ENCODE results near the gene TBC1D8. TPM values are rescaled to one million over a fixed set of nuclear protein-coding genes. Genes with fewer than 3 reads are reported as not detected.
A peak's percentile ranks its signal among the peaks of the same experiment; 100 is the strongest.

TBC1D8 gene
- total and polyA plus RNA-seq, 9 of the 15 experiments (the other 6 are each of a cell fraction or from before 2014, with no cell fraction given) = 0.36 to 1.3 (median 0.82) TPM

GRCh38 chr2:100984892-100985307 lies 166.3 kb downstream of the TBC1D8 start (continued):
- TF ChIP-seq ETS1 (conservative IDR thresholded peaks at IDR 0.05; ENCODE audit: control insufficient read depth, low read depth, low read length) = no peak
- no peak for TF ChIP-seq MITF (IDR thresholded peaks at IDR 0.05)
- TF ChIP-seq GABPB2 (CRISPR knock-in tag; conservative IDR thresholded peaks at IDR 0.05) = no peak
- TF ChIP-seq SOX6 (IDR thresholded peaks at IDR 0.05) = no peak
- TF ChIP-seq SPI1 (IDR thresholded peaks at IDR 0.05; ENCODE audit: borderline replicate concordance, low read depth, low read length) = no peak
- no peak for TF ChIP-seq ZNF324 (CRISPR knock-in tag; IDR thresholded peaks at IDR 0.05)
- peak; percentile 28; the same call in 1 of the 2 replicates for TF ChIP-seq ATF7 (IDR thresholded peaks at IDR 0.05)
- TF ChIP-seq ZNF175 (CRISPR knock-in tag; IDR thresholded peaks at IDR 0.05; ENCODE audit: low read depth) = no peak
- no peak for TF ChIP-seq ZNF354B (CRISPR knock-in tag; IDR thresholded peaks at IDR 0.05)
- TF ChIP-seq, protein P1, sequence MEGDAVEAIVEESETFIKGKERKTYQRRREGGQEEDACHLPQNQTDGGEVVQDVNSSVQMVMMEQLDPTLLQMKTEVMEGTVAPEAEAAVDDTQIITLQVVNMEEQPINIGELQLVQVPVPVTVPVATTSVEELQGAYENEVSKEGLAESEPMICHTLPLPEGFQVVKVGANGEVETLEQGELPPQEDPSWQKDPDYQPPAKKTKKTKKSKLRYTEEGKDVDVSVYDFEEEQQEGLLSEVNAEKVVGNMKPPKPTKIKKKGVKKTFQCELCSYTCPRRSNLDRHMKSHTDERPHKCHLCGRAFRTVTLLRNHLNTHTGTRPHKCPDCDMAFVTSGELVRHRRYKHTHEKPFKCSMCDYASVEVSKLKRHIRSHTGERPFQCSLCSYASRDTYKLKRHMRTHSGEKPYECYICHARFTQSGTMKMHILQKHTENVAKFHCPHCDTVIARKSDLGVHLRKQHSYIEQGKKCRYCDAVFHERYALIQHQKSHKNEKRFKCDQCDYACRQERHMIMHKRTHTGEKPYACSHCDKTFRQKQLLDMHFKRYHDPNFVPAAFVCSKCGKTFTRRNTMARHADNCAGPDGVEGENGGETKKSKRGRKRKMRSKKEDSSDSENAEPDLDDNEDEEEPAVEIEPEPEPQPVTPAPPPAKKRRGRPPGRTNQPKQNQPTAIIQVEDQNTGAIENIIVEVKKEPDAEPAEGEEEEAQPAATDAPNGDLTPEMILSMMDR (IDR thresholded peaks at IDR 0.05 in 2 of 3, conservative IDR thresholded peaks at IDR 0.05 in 1 of 3; ENCODE audit: insufficient read depth in 2 of 3, low read depth in 1 of 3, low read length in 3 of 3) = peak; percentile 83 to 88 (median 86)
- TF ChIP-seq, protein P2, sequence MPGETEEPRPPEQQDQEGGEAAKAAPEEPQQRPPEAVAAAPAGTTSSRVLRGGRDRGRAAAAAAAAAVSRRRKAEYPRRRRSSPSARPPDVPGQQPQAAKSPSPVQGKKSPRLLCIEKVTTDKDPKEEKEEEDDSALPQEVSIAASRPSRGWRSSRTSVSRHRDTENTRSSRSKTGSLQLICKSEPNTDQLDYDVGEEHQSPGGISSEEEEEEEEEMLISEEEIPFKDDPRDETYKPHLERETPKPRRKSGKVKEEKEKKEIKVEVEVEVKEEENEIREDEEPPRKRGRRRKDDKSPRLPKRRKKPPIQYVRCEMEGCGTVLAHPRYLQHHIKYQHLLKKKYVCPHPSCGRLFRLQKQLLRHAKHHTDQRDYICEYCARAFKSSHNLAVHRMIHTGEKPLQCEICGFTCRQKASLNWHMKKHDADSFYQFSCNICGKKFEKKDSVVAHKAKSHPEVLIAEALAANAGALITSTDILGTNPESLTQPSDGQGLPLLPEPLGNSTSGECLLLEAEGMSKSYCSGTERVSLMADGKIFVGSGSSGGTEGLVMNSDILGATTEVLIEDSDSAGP (CRISPR knock-in tag; IDR thresholded peaks at IDR 0.05) = no peak
- TF ChIP-seq, protein P3, sequence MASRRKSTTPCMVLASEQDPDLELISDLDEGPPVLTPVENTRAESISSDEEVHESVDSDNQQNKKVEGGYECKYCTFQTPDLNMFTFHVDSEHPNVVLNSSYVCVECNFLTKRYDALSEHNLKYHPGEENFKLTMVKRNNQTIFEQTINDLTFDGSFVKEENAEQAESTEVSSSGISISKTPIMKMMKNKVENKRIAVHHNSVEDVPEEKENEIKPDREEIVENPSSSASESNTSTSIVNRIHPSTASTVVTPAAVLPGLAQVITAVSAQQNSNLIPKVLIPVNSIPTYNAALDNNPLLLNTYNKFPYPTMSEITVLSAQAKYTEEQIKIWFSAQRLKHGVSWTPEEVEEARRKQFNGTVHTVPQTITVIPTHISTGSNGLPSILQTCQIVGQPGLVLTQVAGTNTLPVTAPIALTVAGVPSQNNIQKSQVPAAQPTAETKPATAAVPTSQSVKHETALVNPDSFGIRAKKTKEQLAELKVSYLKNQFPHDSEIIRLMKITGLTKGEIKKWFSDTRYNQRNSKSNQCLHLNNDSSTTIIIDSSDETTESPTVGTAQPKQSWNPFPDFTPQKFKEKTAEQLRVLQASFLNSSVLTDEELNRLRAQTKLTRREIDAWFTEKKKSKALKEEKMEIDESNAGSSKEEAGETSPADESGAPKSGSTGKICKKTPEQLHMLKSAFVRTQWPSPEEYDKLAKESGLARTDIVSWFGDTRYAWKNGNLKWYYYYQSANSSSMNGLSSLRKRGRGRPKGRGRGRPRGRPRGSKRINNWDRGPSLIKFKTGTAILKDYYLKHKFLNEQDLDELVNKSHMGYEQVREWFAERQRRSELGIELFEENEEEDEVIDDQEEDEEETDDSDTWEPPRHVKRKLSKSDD (conservative IDR thresholded peaks at IDR 0.05; ENCODE audit: low read length) = no peak
- TF ChIP-seq, protein P4, sequence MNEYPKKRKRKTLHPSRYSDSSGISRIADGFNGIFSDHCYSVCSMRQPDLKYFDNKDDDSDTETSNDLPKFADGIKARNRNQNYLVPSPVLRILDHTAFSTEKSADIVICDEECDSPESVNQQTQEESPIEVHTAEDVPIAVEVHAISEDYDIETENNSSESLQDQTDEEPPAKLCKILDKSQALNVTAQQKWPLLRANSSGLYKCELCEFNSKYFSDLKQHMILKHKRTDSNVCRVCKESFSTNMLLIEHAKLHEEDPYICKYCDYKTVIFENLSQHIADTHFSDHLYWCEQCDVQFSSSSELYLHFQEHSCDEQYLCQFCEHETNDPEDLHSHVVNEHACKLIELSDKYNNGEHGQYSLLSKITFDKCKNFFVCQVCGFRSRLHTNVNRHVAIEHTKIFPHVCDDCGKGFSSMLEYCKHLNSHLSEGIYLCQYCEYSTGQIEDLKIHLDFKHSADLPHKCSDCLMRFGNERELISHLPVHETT (CRISPR knock-in tag; conservative IDR thresholded peaks at IDR 0.05 in 1 of 2, IDR thresholded peaks at IDR 0.05 in 1 of 2) = no peak
- TF ChIP-seq ETV1 (tag; conservative IDR thresholded peaks at IDR 0.05; ENCODE audit: low read depth) = no peak
- TF ChIP-seq SIX5 (IDR thresholded peaks at IDR 0.05; ENCODE audit: borderline replicate concordance in 1 of 2, insufficient read depth in 1 of 2, low read depth in 1 of 2, low read length in 2 of 2) = no peak
- TF ChIP-seq NFE2 (IDR thresholded peaks at IDR 0.05; ENCODE audit: low read depth) = no peak
- TF ChIP-seq BHLHE40 (IDR thresholded peaks at IDR 0.05; ENCODE audit: low read length) = no peak

All from K562 (cell line).